Skeletal muscle satellite cell (primary cell): Measurements from ENCODE around the gene PPM1H.
"Not testable (repeated sequence)": the region's sequence is repeated elsewhere in the genome, so short reads cannot be mapped to it uniquely, and the experiment has no call there.

Experiments
- H3K27me3 ChIP-seq: 2 replicates; pipeline ENCODE4 v1.7.0; 2013; ENCODE audit warnings: low read length; ENCODE audit not compliant: control insufficient read depth, insufficient read depth
- H3K36me3 ChIP-seq: 2 replicates; pipeline ENCODE4 v1.7.0; 2013; ENCODE audit warnings: mild to moderate bottlenecking, control low read depth, low read length; ENCODE audit not compliant: insufficient read depth
- H3K4me1 ChIP-seq: 2 replicates; pipeline ENCODE4 v1.7.0; 2013; ENCODE audit warnings: low read length; ENCODE audit not compliant: control insufficient read depth, insufficient read depth
- H3K4me2 ChIP-seq: 2 replicates; pipeline ENCODE4 v1.7.0; 2013; ENCODE audit warnings: mild to moderate bottlenecking, low read length
- H3K4me3 ChIP-seq: 2 replicates; pipeline ENCODE4 v1.7.0; 2013; ENCODE audit warnings: low read length
- H3K9ac ChIP-seq: 2 replicates; pipeline ENCODE4 v1.7.0; 2013; ENCODE audit warnings: mild to moderate bottlenecking, low read depth, low read length, moderate library complexity
- H3K9me3 ChIP-seq: replicated peaks from 2 replicates; pipeline ENCODE4 v1.7.0; 2013; ENCODE audit warnings: mild to moderate bottlenecking, control low read depth, low read length

Gene PPM1H

GRCh38 chr12:62827042-62827441, 107.9 kb downstream of the PPM1H start:
- Histone ChIP-seq H3K36me3 (no peaks in the 10 kb centered on the region), H3K4me1 (no peaks in the 10 kb centered on the region), H3K27me3 (no peaks in the 10 kb centered on the region), H3K4me3 (no peak overlapping the region), H3K9ac (no peak overlapping the region), H3K4me2 (no peak overlapping the region), H3K9me3 (no peaks in the 10 kb centered on the region)

- no peaks in the 10 kb centered on the region for H3K27me3 ChIP-seq
- H3K4me3 ChIP-seq, result peak overlapping the region; percentile 18
- peak overlapping the region; percentile 73 for H3K4me2 ChIP-seq
- no peaks in the 10 kb centered on the region for H3K36me3 ChIP-seq
- H3K9ac ChIP-seq, result no peak overlapping the region
- no peaks in the 10 kb centered on the region for H3K9me3 ChIP-seq
- H3K4me1 ChIP-seq, result peaks cover 17% of the 10 kb centered on the region
These were observed 117.2 kb downstream of the PPM1H start for GRCh38 chr12:62817556-62818271.

- H3K4me2 ChIP-seq, result no peak overlapping the region
- no peak overlapping the region for H3K9ac ChIP-seq
- no peaks in the 10 kb centered on the region for H3K36me3 ChIP-seq
- H3K4me3 ChIP-seq, result no peak overlapping the region
- no peaks in the 10 kb centered on the region for H3K27me3 ChIP-seq
- peaks cover 22% of the 10 kb centered on the region for H3K4me1 ChIP-seq
- H3K9me3 ChIP-seq, result no peaks in the 10 kb centered on the region
These were observed 120.7 kb downstream of the PPM1H start for GRCh38 chr12:62814243-62814642.

- H3K4me3 ChIP-seq, result peak overlapping the region; percentile 58
- H3K27me3 ChIP-seq, result no peaks in the 10 kb centered on the region
- H3K9ac ChIP-seq, result no peak overlapping the region
- peak overlapping the region; percentile 77 for H3K4me2 ChIP-seq
- no peaks in the 10 kb centered on the region for H3K9me3 ChIP-seq
- H3K4me1 ChIP-seq, result peaks cover 19% of the 10 kb centered on the region
- H3K36me3 ChIP-seq, result no peaks in the 10 kb centered on the region
These were observed 121.7 kb downstream of the PPM1H start for GRCh38 chr12:62813031-62813829.

- H3K27me3 ChIP-seq, H3K4me3 ChIP-seq, H3K9ac ChIP-seq, H3K4me1 ChIP-seq, H3K4me2 ChIP-seq, H3K9me3 ChIP-seq, H3K36me3 ChIP-seq: not testable (repeated sequence)
These were observed 123.5 kb downstream of the PPM1H start for GRCh38 chr12:62811481-62811880.

- H3K36me3 ChIP-seq, result no peaks in the 10 kb centered on the region
- no peaks in the 10 kb centered on the region for H3K9me3 ChIP-seq
- no peak overlapping the region for H3K4me3 ChIP-seq
- peaks cover 9% of the 10 kb centered on the region for H3K4me1 ChIP-seq
- no peak overlapping the region for H3K9ac ChIP-seq
- H3K4me2 ChIP-seq, result no peak overlapping the region
- no peaks in the 10 kb centered on the region for H3K27me3 ChIP-seq
These were observed 126.6 kb downstream of the PPM1H start for GRCh38 chr12:62808166-62808879.

GRCh38 chr12:62806893-62807292, 128.1 kb downstream of the PPM1H start:
- H3K4me1 ChIP-seq, result no peaks in the 10 kb centered on the region
- H3K4me3 ChIP-seq, result no peak overlapping the region
- no peaks in the 10 kb centered on the region for H3K36me3 ChIP-seq

GRCh38 chr12:62806244-62806836, 128.6 kb downstream of the PPM1H start:
- Histone ChIP-seq H3K4me3 (no peak overlapping the region), H3K27me3 (no peaks in the 10 kb centered on the region), H3K4me1 (no peaks in the 10 kb centered on the region), H3K9me3 (no peaks in the 10 kb centered on the region), H3K9ac (no peak overlapping the region), H3K36me3 (no peaks in the 10 kb centered on the region), H3K4me2 (no peak overlapping the region)

More at GRCh38 chr12:62806893-62807292, 128.1 kb downstream of the PPM1H start:
- H3K27me3 ChIP-seq, result no peaks in the 10 kb centered on the region
- H3K9me3 ChIP-seq, result no peaks in the 10 kb centered on the region
- no peak overlapping the region for H3K9ac ChIP-seq
- H3K4me2 ChIP-seq, result no peak overlapping the region

- Histone ChIP-seq H3K9me3 (no peaks in the 10 kb centered on the region), H3K9ac (no peak overlapping the region), H3K27me3 (no peaks in the 10 kb centered on the region), H3K4me1 (no peaks in the 10 kb centered on the region), H3K4me2 (no peak overlapping the region), H3K36me3 (no peaks in the 10 kb centered on the region), H3K4me3 (no peak overlapping the region)
These were observed 129.4 kb downstream of the PPM1H start for GRCh38 chr12:62805517-62805916.

GRCh38 chr12:62803756-62804155, 131.2 kb downstream of the PPM1H start:
- Histone ChIP-seq H3K9ac (no peak overlapping the region), H3K27me3 (no peaks in the 10 kb centered on the region), H3K36me3 (no peaks in the 10 kb centered on the region), H3K4me3 (no peak overlapping the region), H3K9me3 (no peaks in the 10 kb centered on the region), H3K4me1 (no peaks in the 10 kb centered on the region), H3K4me2 (no peak overlapping the region)

GRCh38 chr12:62802984-62803383, 132.0 kb downstream of the PPM1H start:
- no peaks in the 10 kb centered on the region for H3K36me3 ChIP-seq
- H3K9me3 ChIP-seq, result no peaks in the 10 kb centered on the region
- no peak overlapping the region for H3K4me2 ChIP-seq
- H3K27me3 ChIP-seq, result no peaks in the 10 kb centered on the region
- H3K4me3 ChIP-seq, result no peak overlapping the region
- no peaks in the 10 kb centered on the region for H3K4me1 ChIP-seq
- H3K9ac ChIP-seq, result no peak overlapping the region
